Measurements from ENCODE around the gene SEMA3G.

Gene SEMA3G

GRCh38 chr3:52440249-52440551 lies 4.7 kb downstream of the SEMA3G start:
- H3K27ac ChIP-seq (replicated peaks): no peak overlapping the region
- no peak for TF ChIP-seq REST (IDR thresholded peaks at IDR 0.05; ENCODE audit: insufficient replicate concordance, low read depth)
- no peak for TF ChIP-seq CTCF (IDR thresholded peaks at IDR 0.05; ENCODE audit: insufficient read depth, low read length)
- no peak for TF ChIP-seq SPI1 (IDR thresholded peaks at IDR 0.05; ENCODE audit: borderline replicate concordance, low read depth)
- no peak for TF ChIP-seq POLR2AphosphoS5 (IDR thresholded peaks at IDR 0.05; ENCODE audit: low read depth)
- no peak for TF ChIP-seq GABPA (IDR thresholded peaks at IDR 0.05; ENCODE audit: low read depth)
- no peak for DNase-seq (ENCODE audit: low read depth in 1 of 2, low spot score in 1 of 2)

GRCh38 chr3:52439426-52440248 lies 5.3 kb downstream of the SEMA3G start:
- TF ChIP-seq POLR2AphosphoS5 (IDR thresholded peaks at IDR 0.05; ENCODE audit: low read depth) (no peak), REST (IDR thresholded peaks at IDR 0.05; ENCODE audit: insufficient replicate concordance, low read depth) (no peak), SPI1 (IDR thresholded peaks at IDR 0.05; ENCODE audit: borderline replicate concordance, low read depth) (no peak), GABPA (IDR thresholded peaks at IDR 0.05; ENCODE audit: low read depth) (no peak), CTCF (IDR thresholded peaks at IDR 0.05; ENCODE audit: insufficient read depth, low read length) (no peak)
- DNase-seq (ENCODE audit: low read depth in 1 of 2, low spot score in 1 of 2): no peak
- Histone ChIP-seq H3K27me3 (ENCODE audit: insufficient read depth, poor library complexity, severe bottlenecking) (no peaks in the 10 kb centered on the region), H3K27ac (replicated peaks) (no peak overlapping the region), H3K4me3 (replicated peaks; ENCODE audit: insufficient read depth, low read length) (no peak overlapping the region)

More at GRCh38 chr3:52440249-52440551, 4.7 kb downstream of the SEMA3G start:
- no peaks in the 10 kb centered on the region for H3K27me3 ChIP-seq (ENCODE audit: insufficient read depth, poor library complexity, severe bottlenecking)
- H3K4me3 ChIP-seq (replicated peaks; ENCODE audit: insufficient read depth, low read length): no peak overlapping the region

GRCh38 chr3:52438579-52439425 lies 6.1 kb downstream of the SEMA3G start:
- no peak for DNase-seq (ENCODE audit: low read depth in 1 of 2, low spot score in 1 of 2)
- TF ChIP-seq REST (IDR thresholded peaks at IDR 0.05; ENCODE audit: insufficient replicate concordance, low read depth) (no peak), CTCF (IDR thresholded peaks at IDR 0.05; ENCODE audit: insufficient read depth, low read length) (no peak), GABPA (IDR thresholded peaks at IDR 0.05; ENCODE audit: low read depth) (no peak), POLR2AphosphoS5 (IDR thresholded peaks at IDR 0.05; ENCODE audit: low read depth) (no peak), SPI1 (IDR thresholded peaks at IDR 0.05; ENCODE audit: borderline replicate concordance, low read depth) (no peak)
- no peaks in the 10 kb centered on the region for H3K27me3 ChIP-seq (ENCODE audit: insufficient read depth, poor library complexity, severe bottlenecking)
- H3K27ac ChIP-seq (replicated peaks): no peak overlapping the region
- H3K4me3 ChIP-seq (replicated peaks; ENCODE audit: insufficient read depth, low read length): no peak overlapping the region

Data from HL-60 (cell line).